SHP77 treated with DMSO at 0.1 percent for 48 hours (cell line): ENCODE results near the gene RNF222.

ENCODE experiments used
- DNase-seq: peaks from one replicate; lab custom pipeline; 2025; lab: John Stamatoyannopoulos, UW

The RNF222 gene

GRCh38 chr17:8397636-8398035 lies at the start of gene RNF222:
RNF222 (minus strand) TSS chr17:8397827; CDS start chr17:8393461, 4,366 bp downstream.
- DNase-seq, result no peak

- no peak for DNase-seq
Measured at GRCh38 chr17:8445536-8445935, 47.9 kb upstream of the RNF222 start.

- DNase-seq, result no peak
Measured at GRCh38 chr17:8444494-8444893, 46.9 kb upstream of the RNF222 start.

GRCh38 chr17:8443756-8444155 lies 46.1 kb upstream of the RNF222 start:
- no peak for DNase-seq

- no peak for DNase-seq
Measured at GRCh38 chr17:8442310-8442709, 44.7 kb upstream of the RNF222 start.

- DNase-seq, result no peak
Measured at GRCh38 chr17:8441690-8442089, 44.1 kb upstream of the RNF222 start.

GRCh38 chr17:8439681-8440080 lies 42.1 kb upstream of the RNF222 start:
- DNase-seq, result no peak

- no peak for DNase-seq
Measured at GRCh38 chr17:8438441-8438840, 40.8 kb upstream of the RNF222 start.

GRCh38 chr17:8436844-8437171 lies 39.2 kb upstream of the RNF222 start:
- no peak for DNase-seq

- DNase-seq, result peak; percentile 13
Measured at GRCh38 chr17:8436169-8436843, 38.7 kb upstream of the RNF222 start.

GRCh38 chr17:8435245-8436168 lies 37.9 kb upstream of the RNF222 start, which contains the start of gene NDEL1:
NDEL1 (plus strand) TSS chr17:8435884; CDS start chr17:8444272, 8,388 bp downstream.
- peak; percentile 93 for DNase-seq

- no peak for DNase-seq
Measured at GRCh38 chr17:8430966-8431365, 33.3 kb upstream of the RNF222 start.

GRCh38 chr17:8426802-8427201 lies 29.2 kb upstream of the RNF222 start:
- DNase-seq, result no peak

- no peak for DNase-seq
Measured at GRCh38 chr17:8426094-8426720, 28.6 kb upstream of the RNF222 start.

GRCh38 chr17:8421571-8421970 lies 23.9 kb upstream of the RNF222 start:
- no peak for DNase-seq

GRCh38 chr17:8420041-8420934 lies 22.7 kb upstream of the RNF222 start:
- peak; percentile 7 for DNase-seq

- DNase-seq, result no peak
Measured at GRCh38 chr17:8419305-8419704, 21.7 kb upstream of the RNF222 start.

- DNase-seq, result no peak
Measured at GRCh38 chr17:8418471-8418870, 20.8 kb upstream of the RNF222 start.

- no peak for DNase-seq
Measured at GRCh38 chr17:8417806-8418205, 20.2 kb upstream of the RNF222 start.

GRCh38 chr17:8413938-8414337 lies 16.3 kb upstream of the RNF222 start:
- no peak for DNase-seq

- no peak for DNase-seq
Measured at GRCh38 chr17:8413328-8413727, 15.7 kb upstream of the RNF222 start.

- DNase-seq, result no peak
Measured at GRCh38 chr17:8412089-8412488, 14.5 kb upstream of the RNF222 start.
